HEK293 (cell line): Measurements from ENCODE around the gene PEX7.

Source experiments
- CTCF ChIA-PET: fragments of 350-600 bp; formaldehyde crosslinking; extraction: SDS; loops from one replicate; lab custom pipeline; 2021; ENCODE audit warnings: antibody characterized with exemption; lab: Yijun Ruan, JAX
- POLR2A ChIA-PET: fragments of 300-600 bp; formaldehyde crosslinking; extraction: SDS; loops from one replicate; lab custom pipeline; 2020; ENCODE audit warnings: antibody characterized with exemption, inconsistent platforms; lab: Yijun Ruan, JAX
- H3K27ac ChIP-seq: fragments of 200-500 bp; sonication (Bioruptor generic); 2 replicates; pipeline ENCODE4 v1.5.1; 2014; ENCODE audit warnings: low read depth, low read length, control low read depth, inconsistent platforms; ENCODE audit errors: extremely low read depth
- H3K36me3 ChIP-seq, 2 experiments: fragments of 200-500 bp in 1 of 2; sonication (Bioruptor generic) in 1 of 2; 1 replicate in 1 of 2; 2 replicates in 1 of 2; pipeline ENCODE4 v1.5.1; 2014 to 2017; ENCODE audit warnings: inconsistent platforms in 2 of 2, low read length in 2 of 2; ENCODE audit not compliant: control insufficient read depth in 2 of 2, insufficient read depth in 1 of 2
- H3K4me1 ChIP-seq: fragments of 200-500 bp; sonication (Bioruptor generic); 2 replicates; pipeline ENCODE4 v1.5.1; 2014; ENCODE audit warnings: mild to moderate bottlenecking, low read length, inconsistent platforms; ENCODE audit not compliant: control insufficient read depth, insufficient read depth
- H3K4me3 ChIP-seq: 2 replicates; pipeline ENCODE4 v1.5.1; 2011; ENCODE audit warnings: low read depth, mild to moderate bottlenecking, control low read depth, low read length, moderate library complexity
- H3K9me3 ChIP-seq: fragments of 200-500 bp; sonication (Bioruptor generic); 2 replicates; pipeline ENCODE4 v1.5.1; 2014; ENCODE audit warnings: low read depth, low read length, inconsistent platforms; ENCODE audit not compliant: control insufficient read depth, insufficient read depth
- SETDB1 ChIP-seq: IDR thresholded peaks from one replicate; pipeline ENCODE4 v1.6.1; 2017; ENCODE audit warnings: mild to moderate bottlenecking, low read length, moderate library complexity, mixed read lengths; ENCODE audit not compliant: insufficient read length
- ZFHX2 ChIP-seq: fragments of 450-650 bp; formaldehyde crosslinking; conservative IDR thresholded peaks from 2 replicates; pipeline ENCODE4 v1.5.1; 2016; ENCODE audit warnings: missing biosample characterization, missing genetic modification characterization
- ZNF114 ChIP-seq: fragments of 450-650 bp; formaldehyde crosslinking; IDR thresholded peaks from 2 replicates; pipeline ENCODE4 v1.5.0; 2017; ENCODE audit warnings: missing biosample characterization, missing genetic modification characterization
- ZNF169 ChIP-seq: fragments of 450-650 bp; formaldehyde crosslinking; IDR thresholded peaks from 2 replicates; pipeline ENCODE4 v1.5.1; 2016; ENCODE audit warnings: missing biosample characterization, missing genetic modification characterization
- ZNF223 ChIP-seq: fragments of 450-650 bp; formaldehyde crosslinking; IDR thresholded peaks from 2 replicates; pipeline ENCODE4 v1.5.1; 2016; ENCODE audit warnings: missing biosample characterization, missing genetic modification characterization
- ZNF274 ChIP-seq, 2 experiments: fragments of 200-500 bp in 1 of 2; fragments of 450-650 bp in 1 of 2; sonication (Bioruptor generic) in 1 of 2; formaldehyde crosslinking in 1 of 2; IDR thresholded peaks; 2 replicates each; pipeline versions ENCODE4 v1.5.1 to v1.6.1; 2014 to 2016; ENCODE audit warnings: borderline replicate concordance in 1 of 2, inconsistent platforms in 1 of 2, low read length in 1 of 2, missing biosample characterization in 1 of 2, missing genetic modification characterization in 1 of 2
- ZNF280D ChIP-seq: fragments of 450-650 bp; formaldehyde crosslinking; IDR thresholded peaks from 2 replicates; pipeline ENCODE4 v1.5.1; 2016; ENCODE audit warnings: missing biosample characterization, missing genetic modification characterization
- ZNF423 ChIP-seq: fragments of 450-650 bp; formaldehyde crosslinking; IDR thresholded peaks from 2 replicates; pipeline ENCODE4 v1.5.1; 2016; ENCODE audit warnings: missing biosample characterization, missing genetic modification characterization
- ZNF658 ChIP-seq: fragments of 450-650 bp; formaldehyde crosslinking; IDR thresholded peaks from 2 replicates; pipeline ENCODE4; 2016; ENCODE audit warnings: missing biosample characterization, missing genetic modification characterization
- ZNF660 ChIP-seq: fragments of 450-650 bp; IDR thresholded peaks from 2 replicates; pipeline ENCODE4 v1.5.1; 2018; ENCODE audit warnings: missing biosample characterization, mild to moderate bottlenecking, missing genetic modification characterization
- ZNF777 ChIP-seq: fragments of 450-650 bp; formaldehyde crosslinking; IDR thresholded peaks from 2 replicates; pipeline ENCODE4 v1.5.1; 2017; ENCODE audit warnings: missing biosample characterization, missing genetic modification characterization, borderline replicate concordance
- TF ChIP-seq, protein P1 (sequence below): fragments of 450-650 bp; formaldehyde crosslinking; IDR thresholded peaks from 2 replicates; pipeline ENCODE4 v1.5.1; 2017; ENCODE audit warnings: missing biosample characterization, missing genetic modification characterization
- TF ChIP-seq, protein P2 (sequence below): fragments of 450-650 bp; formaldehyde crosslinking; IDR thresholded peaks from 2 replicates; pipeline ENCODE4 v1.5.1; 2017; ENCODE audit warnings: missing biosample characterization, missing genetic modification characterization
- TF ChIP-seq, protein P3 (sequence below): fragments of 450-650 bp; formaldehyde crosslinking; IDR thresholded peaks from 2 replicates; pipeline ENCODE4 v1.5.1; 2016; ENCODE audit warnings: missing biosample characterization, missing genetic modification characterization
- TF ChIP-seq, protein P4 (sequence below): fragments of 450-650 bp; formaldehyde crosslinking; IDR thresholded peaks from 2 replicates; pipeline ENCODE4; 2016; ENCODE audit warnings: missing biosample characterization, missing genetic modification characterization

PEX7 gene

GRCh38 chr6:136775081-136775480, 47.3 kb upstream of the PEX7 start (continued):
- no peak for TF ChIP-seq ZFHX2 (tag by site-specific recombination)
- TF ChIP-seq SETDB1, result no peak
- TF ChIP-seq, all 188 proteins: peak for 0

GRCh38 chr6:136775548-136775947, 46.8 kb upstream of the PEX7 start:
- H3K9me3 ChIP-seq, result no peaks in the 10 kb centered on the region
- CTCF ChIA-PET, result interaction anchor here (0.7 to 5.2 kb wide), 5 partner anchors 12 to 131 kb away, joined by 3 to 29 read pairs (median 4); partner anchors contain the start of gene MAP3K5
- TF ChIP-seq, protein P1, sequence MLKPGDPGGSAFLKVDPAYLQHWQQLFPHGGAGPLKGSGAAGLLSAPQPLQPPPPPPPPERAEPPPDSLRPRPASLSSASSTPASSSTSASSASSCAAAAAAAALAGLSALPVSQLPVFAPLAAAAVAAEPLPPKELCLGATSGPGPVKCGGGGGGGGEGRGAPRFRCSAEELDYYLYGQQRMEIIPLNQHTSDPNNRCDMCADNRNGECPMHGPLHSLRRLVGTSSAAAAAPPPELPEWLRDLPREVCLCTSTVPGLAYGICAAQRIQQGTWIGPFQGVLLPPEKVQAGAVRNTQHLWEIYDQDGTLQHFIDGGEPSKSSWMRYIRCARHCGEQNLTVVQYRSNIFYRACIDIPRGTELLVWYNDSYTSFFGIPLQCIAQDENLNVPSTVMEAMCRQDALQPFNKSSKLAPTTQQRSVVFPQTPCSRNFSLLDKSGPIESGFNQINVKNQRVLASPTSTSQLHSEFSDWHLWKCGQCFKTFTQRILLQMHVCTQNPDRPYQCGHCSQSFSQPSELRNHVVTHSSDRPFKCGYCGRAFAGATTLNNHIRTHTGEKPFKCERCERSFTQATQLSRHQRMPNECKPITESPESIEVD (tag by site-specific recombination), result peak; percentile 63; the same call in 1 of the 2 replicates
- TF ChIP-seq ZNF660 (peak; percentile 74), ZNF777 (tag by site-specific recombination) (no peak)
- H3K27ac ChIP-seq, result no peak overlapping the region
- H3K4me3 ChIP-seq, result no peak overlapping the region
- H3K36me3 ChIP-seq, result no peaks in the 10 kb centered on the region
- POLR2A ChIA-PET, result interaction anchor here (3.2 kb wide), 1 partner anchor 16 kb away, joined by 13 read pairs; the partner anchor contains the start of gene MAP3K5
- peaks cover 19% of the 10 kb centered on the region for H3K4me1 ChIP-seq

- H3K9me3 ChIP-seq, result no peaks in the 10 kb centered on the region
- TF ChIP-seq ZNF658 (tag by site-specific recombination), result no peak
- TF ChIP-seq, protein P2, sequence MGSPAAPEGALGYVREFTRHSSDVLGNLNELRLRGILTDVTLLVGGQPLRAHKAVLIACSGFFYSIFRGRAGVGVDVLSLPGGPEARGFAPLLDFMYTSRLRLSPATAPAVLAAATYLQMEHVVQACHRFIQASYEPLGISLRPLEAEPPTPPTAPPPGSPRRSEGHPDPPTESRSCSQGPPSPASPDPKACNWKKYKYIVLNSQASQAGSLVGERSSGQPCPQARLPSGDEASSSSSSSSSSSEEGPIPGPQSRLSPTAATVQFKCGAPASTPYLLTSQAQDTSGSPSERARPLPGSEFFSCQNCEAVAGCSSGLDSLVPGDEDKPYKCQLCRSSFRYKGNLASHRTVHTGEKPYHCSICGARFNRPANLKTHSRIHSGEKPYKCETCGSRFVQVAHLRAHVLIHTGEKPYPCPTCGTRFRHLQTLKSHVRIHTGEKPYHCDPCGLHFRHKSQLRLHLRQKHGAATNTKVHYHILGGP (tag by site-specific recombination), result no peak
- TF ChIP-seq, protein P3, sequence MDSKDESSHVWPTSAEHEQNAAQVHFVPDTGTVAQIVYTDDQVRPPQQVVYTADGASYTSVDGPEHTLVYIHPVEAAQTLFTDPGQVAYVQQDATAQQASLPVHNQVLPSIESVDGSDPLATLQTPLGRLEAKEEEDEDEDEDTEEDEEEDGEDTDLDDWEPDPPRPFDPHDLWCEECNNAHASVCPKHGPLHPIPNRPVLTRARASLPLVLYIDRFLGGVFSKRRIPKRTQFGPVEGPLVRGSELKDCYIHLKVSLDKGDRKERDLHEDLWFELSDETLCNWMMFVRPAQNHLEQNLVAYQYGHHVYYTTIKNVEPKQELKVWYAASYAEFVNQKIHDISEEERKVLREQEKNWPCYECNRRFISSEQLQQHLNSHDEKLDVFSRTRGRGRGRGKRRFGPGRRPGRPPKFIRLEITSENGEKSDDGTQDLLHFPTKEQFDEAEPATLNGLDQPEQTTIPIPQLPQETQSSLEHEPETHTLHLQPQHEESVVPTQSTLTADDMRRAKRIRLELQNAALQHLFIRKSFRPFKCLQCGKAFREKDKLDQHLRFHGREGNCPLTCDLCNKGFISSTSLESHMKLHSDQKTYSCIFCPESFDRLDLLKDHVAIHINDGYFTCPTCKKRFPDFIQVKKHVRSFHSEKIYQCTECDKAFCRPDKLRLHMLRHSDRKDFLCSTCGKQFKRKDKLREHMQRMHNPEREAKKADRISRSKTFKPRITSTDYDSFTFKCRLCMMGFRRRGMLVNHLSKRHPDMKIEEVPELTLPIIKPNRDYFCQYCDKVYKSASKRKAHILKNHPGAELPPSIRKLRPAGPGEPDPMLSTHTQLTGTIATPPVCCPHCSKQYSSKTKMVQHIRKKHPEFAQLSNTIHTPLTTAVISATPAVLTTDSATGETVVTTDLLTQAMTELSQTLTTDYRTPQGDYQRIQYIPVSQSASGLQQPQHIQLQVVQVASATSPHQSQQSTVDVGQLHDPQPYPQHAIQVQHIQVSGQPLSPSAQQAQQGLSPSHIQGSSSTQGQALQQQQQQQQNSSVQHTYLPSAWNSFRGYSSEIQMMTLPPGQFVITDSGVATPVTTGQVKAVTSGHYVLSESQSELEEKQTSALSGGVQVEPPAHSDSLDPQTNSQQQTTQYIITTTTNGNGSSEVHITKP (tag by site-specific recombination), result no peak
- no peak for TF ChIP-seq ZNF280D (tag by site-specific recombination)
- no peak for TF ChIP-seq ZNF423
- TF ChIP-seq ZNF114 (tag by site-specific recombination), result no peak
- TF ChIP-seq ZNF274 (IDR thresholded peaks at IDR 0.05; ENCODE audit: low read length), result no peak
- no peak for TF ChIP-seq ZNF274 (tag by site-specific recombination; IDR thresholded peaks at IDR 0.05; ENCODE audit: borderline replicate concordance)
- TF ChIP-seq, protein P4, sequence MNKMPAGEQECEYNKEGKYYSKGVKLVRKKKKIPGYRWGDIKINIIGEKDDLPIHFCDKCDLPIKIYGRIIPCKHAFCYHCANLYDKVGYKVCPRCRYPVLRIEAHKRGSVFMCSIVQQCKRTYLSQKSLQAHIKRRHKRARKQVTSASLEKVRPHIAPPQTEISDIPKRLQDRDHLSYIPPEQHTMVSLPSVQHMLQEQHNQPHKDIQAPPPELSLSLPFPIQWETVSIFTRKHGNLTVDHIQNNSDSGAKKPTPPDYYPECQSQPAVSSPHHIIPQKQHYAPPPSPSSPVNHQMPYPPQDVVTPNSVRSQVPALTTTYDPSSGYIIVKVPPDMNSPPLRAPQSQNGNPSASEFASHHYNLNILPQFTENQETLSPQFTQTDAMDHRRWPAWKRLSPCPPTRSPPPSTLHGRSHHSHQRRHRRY, result no peak
- no peak for TF ChIP-seq ZNF223
- TF ChIP-seq ZNF169, result no peak
- CTCF ChIA-PET, result interaction anchor here (0.6 to 5.2 kb wide), 3 partner anchors 15 to 1691 kb away, joined by 3 to 29 read pairs (median 5); partner anchors contain the start of gene MAP3K5
- no peak overlapping the region for H3K27ac ChIP-seq
- H3K36me3 ChIP-seq, result no peaks in the 10 kb centered on the region
- no peak overlapping the region for H3K4me3 ChIP-seq
- H3K4me1 ChIP-seq, result peaks cover 18% of the 10 kb centered on the region
- POLR2A ChIA-PET, result interaction anchor here (3.2 kb wide), 1 partner anchor 14 kb away, joined by 13 read pairs; the partner anchor contains the start of gene MAP3K5
Measured at GRCh38 chr6:136777651-136778050, 44.7 kb upstream of the PEX7 start.
